T-helper 17 cell (primary cell): ENCODE results near the gene ZSWIM5. TPM values are rescaled to one million over a fixed set of nuclear protein-coding genes. Genes with fewer than 3 reads are reported as not detected.
"Not testable (repeated sequence)": the region's sequence is repeated elsewhere in the genome, so short reads cannot be mapped to it uniquely, and the experiment has no call there.

Experiments
- ATAC-seq: fragments of 150-1000 bp; cut with Tn5 transposase; 2 replicates; pipeline ENCODE4 v1.10.0; 2021; ENCODE audit warnings: mild to moderate bottlenecking, moderate library complexity
- DNase-seq, 3 donors: peaks; one replicate each; pipeline versions ENCODE4 v3.0.0 to v3.0.0-alpha.2; 2020 to 2021
- H3K9me3 ChIP-seq: one replicate; pipeline ENCODE4 v1.7.0; 2013; ENCODE audit warnings: low read length, mild to moderate bottlenecking; ENCODE audit not compliant: control insufficient read depth, poor library complexity, severe bottlenecking
- H3K27ac Mint-ChIP-seq: one replicate; pipeline ENCODE4 v1.8.0; 2022; ENCODE audit warnings: mild to moderate bottlenecking, moderate library complexity, mixed read lengths
- H3K27me3 Mint-ChIP-seq: one replicate; pipeline ENCODE4 v1.8.0; 2022; ENCODE audit warnings: mixed read lengths
- H3K36me3 Mint-ChIP-seq: one replicate; pipeline ENCODE4 v1.8.0; 2022; ENCODE audit warnings: low read depth, mixed read lengths
- H3K4me1 Mint-ChIP-seq: one replicate; pipeline ENCODE4 v1.8.0; 2022; ENCODE audit warnings: mild to moderate bottlenecking, mixed read lengths
- H3K4me3 Mint-ChIP-seq: one replicate; pipeline ENCODE4 v1.8.0; 2022; ENCODE audit warnings: mild to moderate bottlenecking, moderate library complexity, mixed read lengths
- total RNA-seq, 4 donors: library from RNA in 2 of 4; stranded (reverse) in 2 of 4; gene quantifications; one replicate each; pipeline ENCODE4 v1.2.3 and lab custom pipeline; 2022 to 2026

ZSWIM5 gene
- total RNA-seq, 2 donors from 2014 or later = 1.6 to 2.1 TPM

- H3K9me3 ChIP-seq = no peaks in the 10 kb centered on the region
- no peak overlapping the region for H3K4me3 Mint-ChIP-seq
- no peaks in the 10 kb centered on the region for H3K27me3 Mint-ChIP-seq
- H3K4me1 Mint-ChIP-seq = peaks cover 22% of the 10 kb centered on the region
- DNase-seq (no peak), ATAC-seq (no peak)
- H3K36me3 Mint-ChIP-seq = peaks cover 2% of the 10 kb centered on the region
- no peak overlapping the region for H3K27ac Mint-ChIP-seq
These were observed 93.7 kb downstream of the ZSWIM5 start for GRCh38 chr1:45112661-45113060.

GRCh38 chr1:45111239-45111638 lies 95.2 kb downstream of the ZSWIM5 start:
- Mint-ChIP-seq H3K27me3 (no peaks in the 10 kb centered on the region), H3K4me3 (no peak overlapping the region), H3K4me1 (peaks cover 9% of the 10 kb centered on the region), H3K27ac (no peak overlapping the region), H3K36me3 (peaks cover 2% of the 10 kb centered on the region)
- ATAC-seq (no peak), DNase-seq (no peak)
- no peaks in the 10 kb centered on the region for H3K9me3 ChIP-seq

- DNase-seq = no peak
- no peak overlapping the region for H3K27ac Mint-ChIP-seq
- H3K9me3 ChIP-seq = no peaks in the 10 kb centered on the region
- no peaks in the 10 kb centered on the region for H3K27me3 Mint-ChIP-seq
- no peak overlapping the region for H3K4me3 Mint-ChIP-seq
- H3K36me3 Mint-ChIP-seq = no peaks in the 10 kb centered on the region
- no peaks in the 10 kb centered on the region for H3K4me1 Mint-ChIP-seq
- no peak for ATAC-seq
These were observed 98.6 kb downstream of the ZSWIM5 start for GRCh38 chr1:45107782-45108181.

- H3K27me3 Mint-ChIP-seq, H3K27ac Mint-ChIP-seq, H3K36me3 Mint-ChIP-seq, DNase-seq, H3K9me3 ChIP-seq, ATAC-seq, H3K4me1 Mint-ChIP-seq, H3K4me3 Mint-ChIP-seq: not testable (repeated sequence)
These were observed 99.5 kb downstream of the ZSWIM5 start for GRCh38 chr1:45106864-45107263.

- not testable (repeated sequence) for DNase-seq, H3K4me1 Mint-ChIP-seq, ATAC-seq, H3K9me3 ChIP-seq, H3K36me3 Mint-ChIP-seq, H3K4me3 Mint-ChIP-seq, H3K27ac Mint-ChIP-seq, H3K27me3 Mint-ChIP-seq
These were observed 100.3 kb downstream of the ZSWIM5 start for GRCh38 chr1:45106156-45106545.

GRCh38 chr1:45105486-45106155 lies 100.8 kb downstream of the ZSWIM5 start:
- H3K27ac Mint-ChIP-seq, H3K27me3 Mint-ChIP-seq: not testable (repeated sequence)

GRCh38 chr1:45103534-45103933 lies 102.9 kb downstream of the ZSWIM5 start:
- DNase-seq = no peak
- no peak for ATAC-seq
- Mint-ChIP-seq H3K27ac (no peak overlapping the region), H3K27me3 (no peaks in the 10 kb centered on the region), H3K36me3 (peaks cover 3% of the 10 kb centered on the region), H3K4me3 (no peak overlapping the region), H3K4me1 (peaks cover 2% of the 10 kb centered on the region)
- H3K9me3 ChIP-seq = no peaks in the 10 kb centered on the region

More at GRCh38 chr1:45105486-45106155, 100.8 kb downstream of the ZSWIM5 start:
- H3K36me3 Mint-ChIP-seq, H3K9me3 ChIP-seq, DNase-seq, ATAC-seq, H3K4me3 Mint-ChIP-seq, H3K4me1 Mint-ChIP-seq: not testable (repeated sequence)

- DNase-seq = no peak
- Mint-ChIP-seq H3K4me3 (no peak overlapping the region), H3K4me1 (peaks cover 2% of the 10 kb centered on the region), H3K36me3 (peaks cover 3% of the 10 kb centered on the region), H3K27me3 (no peaks in the 10 kb centered on the region), H3K27ac (no peak overlapping the region)
- ATAC-seq = no peak
- H3K9me3 ChIP-seq = no peaks in the 10 kb centered on the region
These were observed 104.5 kb downstream of the ZSWIM5 start for GRCh38 chr1:45101947-45102346.

- H3K9me3 ChIP-seq, H3K27ac Mint-ChIP-seq, H3K27me3 Mint-ChIP-seq, H3K4me1 Mint-ChIP-seq, H3K4me3 Mint-ChIP-seq, ATAC-seq, H3K36me3 Mint-ChIP-seq, DNase-seq: not testable (repeated sequence)
These were observed 104.9 kb downstream of the ZSWIM5 start for GRCh38 chr1:45101528-45101927.

- peaks cover 3% of the 10 kb centered on the region for H3K36me3 Mint-ChIP-seq
- H3K9me3 ChIP-seq = no peaks in the 10 kb centered on the region
- no peak overlapping the region for H3K27ac Mint-ChIP-seq
- H3K4me3 Mint-ChIP-seq = no peak overlapping the region
- ATAC-seq (no peak), DNase-seq (no peak)
- no peaks in the 10 kb centered on the region for H3K27me3 Mint-ChIP-seq
- peaks cover 2% of the 10 kb centered on the region for H3K4me1 Mint-ChIP-seq
These were observed 108.5 kb downstream of the ZSWIM5 start for GRCh38 chr1:45097944-45098343.

GRCh38 chr1:45097079-45097478 lies 109.3 kb downstream of the ZSWIM5 start:
- Mint-ChIP-seq H3K27ac (no peak overlapping the region), H3K27me3 (no peaks in the 10 kb centered on the region), H3K4me3 (no peak overlapping the region), H3K4me1 (peaks cover 2% of the 10 kb centered on the region), H3K36me3 (peaks cover 3% of the 10 kb centered on the region)
- H3K9me3 ChIP-seq = no peaks in the 10 kb centered on the region
- ATAC-seq (no peak), DNase-seq (no peak)

GRCh38 chr1:45095450-45095849 lies 111.0 kb downstream of the ZSWIM5 start:
- ATAC-seq (no peak), DNase-seq (no peak)
- H3K9me3 ChIP-seq = no peaks in the 10 kb centered on the region
- H3K36me3 Mint-ChIP-seq = peaks cover 3% of the 10 kb centered on the region
- H3K27me3 Mint-ChIP-seq = no peaks in the 10 kb centered on the region
- H3K27ac Mint-ChIP-seq = no peak overlapping the region
- peaks cover 2% of the 10 kb centered on the region for H3K4me1 Mint-ChIP-seq
- no peak overlapping the region for H3K4me3 Mint-ChIP-seq

GRCh38 chr1:45094371-45094770 lies 112.0 kb downstream of the ZSWIM5 start:
- H3K27ac Mint-ChIP-seq, H3K4me1 Mint-ChIP-seq, H3K9me3 ChIP-seq, H3K27me3 Mint-ChIP-seq, H3K4me3 Mint-ChIP-seq, ATAC-seq, H3K36me3 Mint-ChIP-seq, DNase-seq: not testable (repeated sequence)

GRCh38 chr1:45093334-45093733 lies 113.1 kb downstream of the ZSWIM5 start:
- DNase-seq (no peak), ATAC-seq (no peak)
- no peak overlapping the region for H3K4me3 Mint-ChIP-seq
- no peaks in the 10 kb centered on the region for H3K36me3 Mint-ChIP-seq
- H3K4me1 Mint-ChIP-seq = no peaks in the 10 kb centered on the region
- H3K9me3 ChIP-seq = no peaks in the 10 kb centered on the region
- H3K27me3 Mint-ChIP-seq = no peaks in the 10 kb centered on the region
- no peak overlapping the region for H3K27ac Mint-ChIP-seq
